Stimulated activated CD8-positive, alpha-beta memory T cell treated with anti-CD3 and anti-CD28 coated beads, Interleukin-15, amount 100 ng/mL, for 1 hour (primary cell): ENCODE measurements around the gene BATF2.
A peak's percentile ranks its signal among the peaks of the same experiment; 100 is the strongest.
"Not testable (repeated sequence)": the region's sequence is repeated elsewhere in the genome, so short reads cannot be mapped to it uniquely, and the experiment has no call there.

Experiments used
- DNase-seq: peaks from one replicate; pipeline ENCODE4 v3.0.0-alpha.2; 2020; ENCODE audit warnings: low read depth

BATF2 gene

DNA sequence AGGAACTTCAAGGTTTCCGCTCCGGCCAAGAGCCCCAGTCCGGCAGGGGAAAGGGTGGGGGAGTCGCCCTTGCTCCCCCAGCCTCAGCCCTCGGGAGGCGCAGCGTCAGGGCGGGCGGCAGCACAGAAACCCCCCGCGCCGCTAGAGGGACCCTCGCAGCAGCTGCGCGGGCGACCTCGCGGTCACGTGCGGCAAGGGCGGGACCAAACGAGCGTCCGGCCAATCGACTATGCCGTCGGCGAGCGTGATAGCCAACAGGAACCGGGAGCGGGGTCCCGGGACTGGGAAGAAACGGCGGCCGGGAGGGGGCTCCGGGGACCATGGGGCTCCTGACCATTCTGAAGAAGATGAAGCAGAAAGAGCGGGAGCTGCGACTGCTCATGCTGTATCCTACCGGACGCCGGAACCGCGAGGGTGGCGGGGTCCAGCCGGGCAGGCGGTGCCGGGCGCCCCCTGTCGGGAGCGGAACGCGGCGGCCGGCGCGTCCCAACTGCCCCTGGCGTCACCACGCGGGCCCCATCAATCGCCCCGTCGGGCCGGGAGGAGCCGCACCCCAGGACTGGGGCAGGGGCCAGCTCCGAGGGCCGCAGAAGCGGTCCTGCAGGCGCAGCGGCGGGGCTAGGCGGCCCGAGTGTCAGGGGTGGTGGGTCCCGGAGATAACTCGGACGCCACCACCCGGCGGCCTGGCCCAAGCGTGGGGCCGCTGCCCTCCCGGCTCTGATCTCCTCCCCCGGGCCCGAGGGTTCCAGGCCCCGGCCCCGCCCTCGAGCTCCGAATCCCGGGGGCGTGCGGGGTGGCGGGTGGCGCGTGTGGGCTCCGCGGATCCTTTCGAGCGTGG is 17.3 kb upstream of the BATF2 start, which contains the start of gene ARL2:
TSS of gene ARL2 (plus strand) at position 273 of the 838 bp plus-strand sequence. CDS start at position 321, 48 bp downstream.
- DNase-seq: peak; percentile 68

- DNase-seq: peak; percentile 80
Measured at GRCh38 chr11:65013130-65013887, 16.5 kb upstream of the BATF2 start.

GRCh38 chr11:65008873-65009272 is 12.1 kb upstream of the BATF2 start:
- DNase-seq: no peak

DNA sequence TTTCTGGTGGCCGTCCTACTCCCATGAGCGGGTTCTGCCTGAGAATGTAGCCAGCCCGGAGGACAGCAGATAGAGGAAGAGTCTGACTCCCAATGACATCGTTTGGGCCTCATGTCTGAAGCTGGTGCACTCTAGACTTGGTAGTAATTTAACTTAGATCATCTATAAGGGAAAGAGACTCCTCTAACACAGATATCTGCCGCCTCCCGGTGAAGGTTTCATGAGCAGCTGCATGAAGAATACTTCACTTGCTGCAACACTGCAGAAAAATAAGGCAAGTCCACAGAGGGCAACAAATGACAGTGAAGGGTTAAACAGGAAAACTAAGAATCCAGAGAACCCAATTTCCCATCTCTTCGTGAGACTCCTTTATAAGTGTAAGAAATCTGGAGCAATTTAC is 11.2 kb upstream of the BATF2 start:
- no peak for DNase-seq

GRCh38 chr11:65003968-65004367 is 7.2 kb upstream of the BATF2 start:
- DNase-seq: not testable (repeated sequence)

DNA sequence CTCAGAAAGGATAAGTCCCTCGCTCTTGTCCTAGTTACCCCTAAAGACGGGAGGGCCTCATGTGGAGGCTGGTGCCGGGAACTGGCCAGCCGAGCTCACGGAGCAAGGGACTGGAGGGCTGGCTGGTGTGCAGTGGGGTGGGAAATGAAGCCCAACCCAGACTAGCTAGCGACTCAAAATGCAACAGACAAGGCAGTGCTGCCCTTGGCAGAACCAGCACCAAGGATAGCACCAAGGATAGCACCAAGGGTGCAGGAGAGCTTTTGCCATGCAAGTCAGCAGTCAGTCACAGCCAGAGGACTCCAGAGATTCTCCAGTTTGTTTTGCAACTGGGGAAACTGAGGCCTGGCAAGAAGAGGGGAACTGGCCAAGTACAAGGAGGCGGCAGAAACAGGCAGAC is 6.5 kb upstream of the BATF2 start:
- DNase-seq: no peak

GRCh38 chr11:65002706-65003105 is 5.9 kb upstream of the BATF2 start:
- DNase-seq: no peak

GRCh38 chr11:64999478-64999877 is 2.7 kb upstream of the BATF2 start:
- DNase-seq: no peak

- DNase-seq: no peak
Measured at GRCh38 chr11:64998690-64999431, 2.1 kb upstream of the BATF2 start.

DNA sequence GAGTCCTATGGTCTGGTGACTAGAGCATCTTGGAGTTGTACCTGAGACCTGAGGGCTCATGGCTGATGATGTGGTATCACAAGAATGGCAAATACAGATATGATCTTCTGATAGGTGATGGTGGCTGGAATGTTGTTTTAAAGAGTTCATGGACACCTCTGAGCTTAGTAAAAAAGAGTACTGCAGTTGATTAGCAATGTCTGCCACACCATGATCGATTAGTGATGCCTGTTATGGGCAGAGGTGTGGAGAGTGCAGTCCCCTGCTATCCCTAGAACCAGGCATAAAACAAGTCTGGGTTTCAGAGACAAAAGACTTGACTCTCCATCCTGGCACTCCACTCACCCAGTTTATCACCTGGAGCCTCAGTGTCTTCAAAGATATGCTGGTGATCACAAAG is 1.4 kb upstream of the BATF2 start:
- DNase-seq: no peak

GRCh38 chr11:64996327-64996709 is 453 bp downstream of the BATF2 start:
- no peak for DNase-seq

DNA sequence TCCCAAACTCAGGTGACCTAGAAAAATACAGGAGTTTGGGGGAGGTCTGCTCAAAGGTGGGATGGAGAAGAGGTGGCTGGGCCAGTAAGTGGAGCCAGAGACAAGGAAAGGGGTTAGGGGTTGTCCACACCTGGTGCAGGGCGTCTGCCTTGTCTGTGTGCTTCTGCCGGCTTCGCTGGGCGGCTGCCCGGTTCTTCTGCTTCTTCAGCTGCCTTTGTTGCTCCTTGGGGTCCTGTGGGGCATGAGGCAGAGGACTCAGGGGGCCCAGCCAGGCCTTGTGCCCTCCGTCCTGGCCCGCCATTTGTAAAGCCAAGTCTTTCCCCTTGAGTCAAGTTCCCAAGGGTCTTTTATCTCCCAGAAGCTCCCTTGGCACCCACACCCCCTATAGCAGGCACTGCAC is 2.5 kb downstream of the BATF2 start:
- no peak for DNase-seq

DNA sequence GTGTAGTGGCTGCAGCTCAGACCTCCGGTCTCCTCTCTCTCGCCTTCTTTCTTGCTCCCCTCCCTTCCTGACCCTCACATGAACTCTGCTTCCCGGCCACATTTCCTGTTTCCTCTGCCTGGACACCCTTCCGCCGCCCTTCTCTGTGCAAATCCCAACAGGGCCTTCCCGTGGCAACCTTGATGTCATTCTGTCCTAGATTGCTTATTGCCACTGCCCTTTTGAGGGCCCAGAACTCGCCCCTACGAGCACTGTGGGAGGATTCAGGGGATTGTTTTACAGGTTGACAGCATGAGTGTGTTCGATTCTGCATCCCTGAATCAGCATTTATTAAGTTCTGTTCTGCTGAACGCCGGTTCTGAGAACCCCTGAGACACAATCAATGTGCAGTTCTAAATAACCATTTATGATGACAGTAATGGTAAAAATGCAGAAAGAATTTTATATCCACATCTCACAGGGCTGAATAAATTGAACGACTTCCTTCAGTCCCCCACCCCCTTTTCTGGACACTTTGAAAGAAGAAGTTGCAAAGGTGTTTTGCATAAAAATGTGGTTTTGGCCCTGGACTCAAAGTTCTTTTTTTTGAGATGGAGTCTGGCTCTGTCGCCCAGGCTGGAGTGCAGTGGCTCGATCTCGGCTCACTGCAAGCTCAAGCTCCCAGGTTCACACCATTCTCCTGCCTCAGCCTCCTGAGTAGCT is 6.4 kb downstream of the BATF2 start:
- DNase-seq: no peak

GRCh38 chr11:64989416-64989815 is 7.4 kb downstream of the BATF2 start:
- no peak for DNase-seq

- no peak for DNase-seq
Measured at GRCh38 chr11:64987998-64988854, 8.5 kb downstream of the BATF2 start.

- DNase-seq: not testable (repeated sequence)
Measured at GRCh38 chr11:64983339-64983738, 13.4 kb downstream of the BATF2 start.

- no peak for DNase-seq
Measured at GRCh38 chr11:64976651-64977050, 20.1 kb downstream of the BATF2 start.

DNA sequence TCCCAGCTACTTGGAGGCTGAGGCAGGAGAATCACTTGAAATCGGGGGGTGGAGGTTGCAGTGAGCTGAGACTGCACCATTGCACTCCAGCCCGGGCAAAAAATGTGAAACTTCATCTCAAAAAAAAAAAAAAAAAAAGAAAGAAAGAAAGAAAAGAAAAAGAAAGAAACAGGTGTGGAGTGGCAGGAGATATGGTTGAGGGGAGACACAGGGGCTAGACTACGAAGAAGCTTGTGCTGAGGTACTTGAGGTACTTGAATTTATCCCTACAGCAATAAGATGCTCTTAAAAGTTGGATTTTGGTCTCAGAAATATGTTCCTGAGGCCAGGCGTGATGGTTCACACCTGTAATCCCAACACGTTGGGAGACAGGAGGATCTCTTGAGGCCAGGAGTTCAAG is 22.6 kb downstream of the BATF2 start:
- DNase-seq: no peak

DNA sequence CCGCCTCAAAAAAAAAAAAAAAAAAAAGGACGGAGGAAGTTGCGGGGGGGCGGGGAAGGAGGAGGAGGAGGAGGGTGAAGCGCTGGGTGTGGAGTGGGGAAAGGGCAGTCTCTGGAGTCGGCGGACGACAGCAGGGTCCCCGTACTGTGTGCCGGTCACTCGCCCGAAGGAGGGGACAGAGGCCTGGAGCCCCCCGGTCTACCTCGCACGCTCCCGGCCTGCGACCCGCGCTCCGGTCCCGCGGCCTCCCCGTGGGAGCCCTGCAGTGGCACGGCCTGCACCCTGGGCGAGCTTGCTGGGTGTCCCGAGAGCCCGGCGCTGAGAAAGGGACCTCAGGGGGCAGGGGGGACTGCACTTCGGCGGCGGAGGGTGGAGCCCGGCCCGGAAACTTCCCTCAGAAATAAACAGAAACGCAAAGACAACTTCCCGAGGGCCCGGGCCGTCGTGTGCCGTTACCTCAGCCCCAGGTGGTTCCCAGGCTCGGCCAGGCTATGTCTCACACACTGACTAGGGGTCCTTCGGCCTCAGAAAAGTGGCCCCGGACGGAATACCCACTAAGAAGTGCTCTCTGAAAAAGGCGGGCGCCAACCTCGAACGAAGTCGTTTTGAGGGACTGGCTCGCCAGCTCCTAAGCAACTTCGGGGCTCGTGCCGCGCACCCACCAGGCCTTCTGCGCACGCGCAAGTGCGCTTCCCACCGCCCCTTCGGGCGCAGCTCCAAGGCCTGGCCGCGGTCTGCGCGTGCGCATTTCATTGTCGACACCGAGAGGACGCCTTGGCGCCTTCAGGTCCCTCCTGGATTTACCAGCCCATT is 25.1 kb downstream of the BATF2 start, which contains the start of gene MAJIN:
TSS of gene MAJIN (minus strand) at position 688 of the 813 bp plus-strand sequence. CDS start 12,703 bp downstream, outside the sequence.
- DNase-seq: peak; percentile 70

DNA sequence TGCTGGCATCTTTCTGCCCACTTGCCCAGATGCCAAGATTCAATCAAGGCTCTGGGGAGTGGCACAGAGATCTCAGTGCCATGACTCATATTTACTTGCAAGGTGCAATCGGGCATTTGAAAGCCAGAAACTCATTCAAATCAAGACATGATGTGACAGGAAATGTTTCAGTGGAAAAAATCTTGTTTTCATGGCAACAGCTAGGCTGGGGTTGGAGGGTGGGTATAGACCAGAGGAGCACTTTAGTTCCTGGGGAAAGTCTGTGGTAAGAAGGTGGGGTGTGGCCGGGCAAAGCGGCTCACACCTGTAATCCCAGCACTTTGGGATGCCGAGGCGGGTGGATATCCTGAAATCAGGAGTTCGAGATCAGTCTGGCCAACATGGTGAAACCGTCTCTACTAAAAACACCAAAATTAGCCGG is 26.0 kb downstream of the BATF2 start:
- DNase-seq: no peak
